Measurements from ENCODE around the gene MARCHF10. TPM values are rescaled to one million over a fixed set of nuclear protein-coding genes. Genes with fewer than 3 reads are reported as not detected.
"Not testable (repeated sequence)": the region's sequence is repeated elsewhere in the genome, so short reads cannot be mapped to it uniquely, and the experiment has no call there.

The MARCHF10 gene
- total RNA-seq = not detected in 2 replicates

GRCh38 chr17:62807812-62808575, at the start of gene MARCHF10:
Gene MARCHF10 (minus strand): TSS chr17:62808314. CDS start chr17:62801735, 6,579 bp downstream.
- no peak for DNase-seq (ENCODE audit: extremely low read depth, low read depth, low spot score)

GRCh38 chr17:62857526-62857925, 49.4 kb upstream of the MARCHF10 start:
- no peak for DNase-seq (ENCODE audit: extremely low read depth, low read depth, low spot score)

GRCh38 chr17:62856594-62856993, 48.5 kb upstream of the MARCHF10 start:
- DNase-seq (ENCODE audit: extremely low read depth, low read depth, low spot score) = no peak

GRCh38 chr17:62855156-62855555, 47.0 kb upstream of the MARCHF10 start:
- no peak for DNase-seq (ENCODE audit: extremely low read depth, low read depth, low spot score)

- DNase-seq (ENCODE audit: extremely low read depth, low read depth, low spot score) = no peak
Measured at GRCh38 chr17:62854098-62854680, 46.1 kb upstream of the MARCHF10 start.

GRCh38 chr17:62852195-62852594, 44.1 kb upstream of the MARCHF10 start:
- no peak for DNase-seq (ENCODE audit: extremely low read depth, low read depth, low spot score)

- DNase-seq (ENCODE audit: extremely low read depth, low read depth, low spot score) = not testable (repeated sequence)
Measured at GRCh38 chr17:62849591-62850415, 41.7 kb upstream of the MARCHF10 start.

GRCh38 chr17:62848334-62848733, 40.2 kb upstream of the MARCHF10 start:
- DNase-seq (ENCODE audit: extremely low read depth, low read depth, low spot score) = no peak

GRCh38 chr17:62847426-62847825, 39.3 kb upstream of the MARCHF10 start:
- DNase-seq (ENCODE audit: extremely low read depth, low read depth, low spot score) = no peak

- DNase-seq (ENCODE audit: extremely low read depth, low read depth, low spot score) = no peak
Measured at GRCh38 chr17:62840871-62841270, 32.8 kb upstream of the MARCHF10 start.

- not testable (repeated sequence) for DNase-seq (ENCODE audit: extremely low read depth, low read depth, low spot score)
Measured at GRCh38 chr17:62833816-62834215, 25.7 kb upstream of the MARCHF10 start.

GRCh38 chr17:62832405-62832804, 24.3 kb upstream of the MARCHF10 start:
- DNase-seq (ENCODE audit: extremely low read depth, low read depth, low spot score) = no peak

- DNase-seq (ENCODE audit: extremely low read depth, low read depth, low spot score) = not testable (repeated sequence)
Measured at GRCh38 chr17:62831066-62831465, 23.0 kb upstream of the MARCHF10 start.

GRCh38 chr17:62827746-62828485, 19.8 kb upstream of the MARCHF10 start:
- no peak for DNase-seq (ENCODE audit: extremely low read depth, low read depth, low spot score)

GRCh38 chr17:62826956-62827355, 18.8 kb upstream of the MARCHF10 start:
- DNase-seq (ENCODE audit: extremely low read depth, low read depth, low spot score) = no peak

- DNase-seq (ENCODE audit: extremely low read depth, low read depth, low spot score) = no peak
Measured at GRCh38 chr17:62825182-62825581, 17.1 kb upstream of the MARCHF10 start.

GRCh38 chr17:62824290-62825131, 16.4 kb upstream of the MARCHF10 start:
- no peak for DNase-seq (ENCODE audit: extremely low read depth, low read depth, low spot score)

GRCh38 chr17:62823111-62823893, 15.2 kb upstream of the MARCHF10 start:
- DNase-seq (ENCODE audit: extremely low read depth, low read depth, low spot score) = no peak

Data from glomerular endothelial cell (primary cell).